Islet of Langerhans (tissue), 1 donor: ENCODE results near the gene TRIM14.
"Not testable (repeated sequence)": the region's sequence is repeated elsewhere in the genome, so short reads cannot be mapped to it uniquely, and the experiment has no call there.

Experiments used
- FAIRE-seq: peaks from one replicate; lab custom pipeline; 2011; peaks lifted over from hg19 to GRCh38; lab: Jason Lieb, UNC

TRIM14 gene

DNA sequence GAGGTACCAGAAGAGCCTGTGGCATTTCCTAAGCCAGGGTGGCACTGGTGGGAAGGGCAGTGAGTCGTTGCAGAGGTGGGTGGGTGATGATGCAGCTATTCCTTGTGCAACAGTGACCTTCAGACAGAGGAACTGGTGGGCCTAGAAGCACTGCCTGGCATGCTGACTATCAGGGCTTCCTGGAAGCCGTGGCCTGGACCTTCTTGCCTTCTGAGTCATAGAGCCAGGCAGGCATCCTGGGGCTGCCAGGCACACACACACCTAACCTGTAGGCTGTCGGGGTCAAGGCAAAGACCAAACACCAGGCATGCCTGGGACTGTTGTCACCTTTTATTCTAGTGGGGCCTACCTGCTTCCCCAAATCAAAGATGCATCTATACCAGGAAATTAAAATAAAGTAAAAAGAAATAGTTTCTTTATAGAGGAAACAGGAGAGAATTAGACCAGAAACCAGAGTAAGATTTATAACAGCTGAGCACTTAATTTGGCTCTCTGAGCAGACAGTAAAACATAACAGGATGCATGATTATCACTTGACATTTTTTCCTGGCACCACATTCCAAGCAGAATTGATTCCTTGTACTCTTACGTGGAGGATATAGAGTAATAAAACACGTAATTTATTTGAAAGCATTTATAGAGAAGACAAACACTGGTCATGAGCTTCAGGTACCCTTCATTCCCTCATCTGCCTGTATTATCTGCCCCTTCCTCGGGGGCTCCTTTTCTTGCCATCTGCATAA lies 37.4 kb downstream of the TRIM14 start:
- no peak for FAIRE-seq

DNA sequence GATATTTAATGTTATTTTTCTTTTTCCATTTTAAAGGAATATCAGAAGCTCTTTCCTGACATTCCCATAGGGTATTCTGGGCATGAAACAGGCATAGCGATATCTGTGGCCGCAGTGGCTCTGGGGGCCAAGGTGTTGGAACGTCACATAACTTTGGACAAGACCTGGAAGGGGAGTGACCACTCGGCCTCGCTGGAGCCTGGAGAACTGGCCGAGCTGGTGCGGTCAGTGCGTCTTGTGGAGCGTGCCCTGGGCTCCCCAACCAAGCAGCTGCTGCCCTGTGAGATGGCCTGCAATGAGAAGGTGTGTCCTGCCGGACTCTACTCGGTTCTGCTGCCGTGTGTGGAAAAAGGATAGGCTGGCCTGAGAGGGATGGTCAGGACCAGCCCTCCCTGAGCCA lies 38.2 kb downstream of the TRIM14 start:
- no peak for FAIRE-seq

DNA sequence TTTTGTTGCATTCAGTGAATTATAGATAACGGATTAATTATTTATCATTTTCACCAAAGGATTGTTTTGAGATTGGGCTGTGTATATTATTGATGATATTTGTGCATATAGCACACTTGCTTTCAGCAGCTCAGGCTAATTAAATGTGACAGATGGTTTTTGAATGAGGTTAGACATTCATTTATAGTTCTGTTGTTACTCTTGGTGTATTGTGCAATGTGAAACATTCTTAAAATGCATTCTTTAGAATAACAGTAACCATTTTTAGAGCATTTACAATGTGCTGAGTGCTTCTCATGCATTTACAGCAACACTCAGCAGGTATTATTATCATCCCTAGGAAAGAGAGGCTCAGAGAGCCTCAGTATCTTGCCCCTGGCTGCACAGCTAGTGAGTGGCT lies 38.7 kb downstream of the TRIM14 start:
- no peak for FAIRE-seq

DNA sequence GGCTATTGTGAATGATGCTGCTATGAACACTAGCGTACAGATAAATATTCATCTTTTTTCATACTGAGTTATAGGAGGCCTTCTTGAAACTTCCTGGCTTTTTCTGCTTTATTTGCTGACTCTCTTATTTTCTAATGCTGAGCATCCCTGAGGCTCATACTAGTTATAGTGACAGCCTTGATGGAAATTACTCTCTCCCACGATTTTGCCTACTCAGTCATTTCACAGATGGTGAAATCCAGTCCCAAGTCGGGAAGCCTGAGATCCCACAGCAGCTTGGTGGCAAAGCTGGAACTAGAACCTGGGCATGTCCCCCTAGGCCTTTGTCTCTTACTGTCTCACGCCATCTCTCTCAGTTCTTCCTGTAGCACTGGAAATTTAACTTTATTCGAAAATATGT lies 40.1 kb downstream of the TRIM14 start:
- FAIRE-seq, result no peak

DNA sequence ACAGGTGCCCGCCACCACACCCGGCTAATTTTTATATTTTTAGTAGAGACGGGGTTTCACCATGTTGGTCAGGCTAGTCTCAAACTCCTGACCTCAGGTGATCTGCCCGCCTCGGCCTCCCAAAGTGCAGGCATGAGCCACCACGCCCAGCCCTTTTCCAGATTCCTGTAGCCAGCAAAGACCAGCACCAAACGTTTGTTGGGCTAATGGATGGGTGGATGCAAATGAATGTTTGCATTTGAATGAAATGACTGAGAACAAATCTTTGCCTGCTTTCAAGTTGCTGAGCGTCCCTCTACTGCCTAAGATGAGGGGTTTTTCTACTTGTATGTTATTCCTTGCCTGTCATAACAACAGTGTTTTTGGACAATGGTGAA lies 42.5 kb downstream of the TRIM14 start:
- not testable (repeated sequence) for FAIRE-seq

DNA sequence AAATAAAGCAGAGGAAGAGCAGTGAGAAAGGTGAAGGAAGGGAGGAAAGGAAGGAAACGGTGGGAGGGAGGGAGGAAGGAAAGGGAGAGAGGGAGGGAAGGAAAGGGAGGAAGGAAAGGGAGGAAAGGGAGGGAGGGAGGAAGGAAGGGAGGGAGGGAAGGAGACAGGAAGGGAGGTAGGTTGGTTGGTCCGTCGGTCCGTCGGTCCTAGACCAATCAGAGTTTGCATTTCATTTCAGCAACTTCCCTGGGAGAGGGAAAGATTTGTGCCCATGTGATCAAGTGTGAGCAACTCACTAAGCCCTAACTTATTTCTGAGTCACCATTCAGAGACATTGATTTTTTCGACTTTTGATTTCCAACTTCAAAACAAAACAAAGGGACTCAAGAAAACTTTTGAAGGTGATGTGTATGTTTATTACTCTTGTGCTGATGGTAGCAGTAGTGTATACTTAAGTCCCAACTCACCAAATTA lies 43.7 kb downstream of the TRIM14 start:
- FAIRE-seq, result no peak

DNA sequence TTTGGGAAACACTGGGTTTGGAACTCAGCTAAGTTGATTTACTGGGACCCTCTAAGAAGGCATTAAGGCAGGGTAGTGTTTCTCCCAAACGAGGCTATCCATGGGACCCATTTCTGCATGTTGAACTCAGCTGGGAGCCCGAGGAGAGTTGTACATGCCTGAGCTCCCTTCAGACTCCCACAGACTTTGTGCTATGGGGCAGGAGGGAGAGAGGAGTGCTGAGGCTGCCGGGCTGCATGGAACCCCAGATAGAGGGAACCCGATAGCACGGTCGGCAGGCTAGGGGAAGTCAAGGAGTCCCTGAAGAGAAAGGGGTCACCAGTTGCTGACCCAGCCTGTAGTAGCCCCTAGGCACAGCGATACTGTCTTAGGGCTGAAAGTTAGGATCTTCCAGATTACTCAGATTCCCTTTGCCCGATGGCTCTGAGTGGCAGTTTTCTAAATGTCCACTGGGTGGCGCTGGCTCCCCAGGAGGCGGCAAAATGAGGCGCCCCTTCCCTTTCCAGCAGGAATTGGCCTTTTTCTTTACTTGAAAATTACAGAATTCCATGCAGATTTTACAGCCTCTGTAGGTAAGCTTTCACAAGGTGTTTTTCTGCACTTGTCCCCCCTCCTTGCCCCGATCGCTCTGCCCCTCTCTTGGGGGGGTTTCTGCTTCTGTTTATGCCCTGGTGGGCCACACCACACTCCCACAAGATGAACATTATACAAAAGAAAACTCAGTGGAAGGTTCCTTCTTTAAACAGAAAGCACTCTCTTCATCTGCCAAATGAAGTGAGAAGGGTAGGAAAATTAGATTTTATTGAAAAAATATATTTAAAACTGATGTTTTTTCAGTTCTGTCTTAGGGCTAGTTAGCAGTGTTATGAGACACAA lies 44.7 kb downstream of the TRIM14 start:
- no peak for FAIRE-seq

DNA sequence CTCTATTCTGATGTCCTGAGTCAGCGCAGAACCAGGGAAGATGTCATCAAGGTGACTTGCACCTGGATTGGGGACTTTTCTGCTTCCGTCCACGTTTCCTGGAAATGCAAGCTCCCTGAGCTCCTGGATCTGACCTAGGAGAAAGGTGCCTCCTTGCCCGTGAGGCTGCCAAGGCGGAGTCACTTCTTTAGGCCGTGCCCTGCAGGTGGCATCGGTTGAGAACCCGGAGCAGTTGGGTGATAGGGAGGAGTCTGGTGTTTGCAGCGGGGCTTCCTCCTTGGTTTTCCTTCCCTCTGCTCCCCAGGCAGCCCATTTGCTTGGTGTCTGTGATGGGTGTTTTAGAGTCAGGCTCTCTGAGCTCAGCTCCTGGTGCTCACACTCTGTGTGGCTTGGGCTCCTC lies 47.3 kb downstream of the TRIM14 start:
- no peak for FAIRE-seq

DNA sequence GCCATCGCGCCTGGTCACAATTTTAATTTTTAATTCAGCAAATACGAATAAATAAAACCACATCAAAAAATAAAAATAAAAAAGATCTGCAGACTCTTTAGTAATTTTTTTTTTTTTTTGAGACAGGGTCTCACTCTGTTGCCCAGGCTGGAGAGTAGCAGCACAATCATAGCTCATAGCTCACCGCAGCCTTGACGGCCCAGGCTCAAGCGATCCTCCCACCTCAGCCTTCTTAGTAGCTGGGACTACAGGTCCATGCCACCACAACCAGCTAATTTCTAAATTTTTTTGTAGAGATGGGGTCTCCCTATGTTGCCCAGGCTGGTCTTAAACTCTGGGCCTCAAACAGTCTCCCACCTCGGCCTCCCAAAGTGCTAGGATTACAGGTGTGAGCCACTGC lies 48.3 kb downstream of the TRIM14 start:
- no peak for FAIRE-seq

DNA sequence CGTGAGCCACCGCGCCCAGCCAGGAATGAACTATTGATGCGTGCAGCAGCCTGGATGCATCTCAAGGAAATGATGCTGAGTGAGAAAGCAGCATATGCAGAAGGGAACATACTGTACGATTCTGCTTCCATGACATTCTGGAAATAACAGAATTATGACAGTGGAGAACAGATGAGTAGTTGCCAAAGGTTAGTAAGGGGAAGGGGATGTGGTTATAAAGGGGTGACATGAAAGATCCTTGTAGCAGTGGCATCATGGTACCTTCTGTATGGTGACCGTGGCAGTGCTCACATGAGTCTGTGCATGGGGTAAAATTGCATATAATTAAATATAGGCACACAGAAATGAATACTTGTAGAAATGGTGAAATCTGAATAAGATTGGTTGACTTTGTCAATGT lies 49.5 kb downstream of the TRIM14 start:
- FAIRE-seq, result no peak

DNA sequence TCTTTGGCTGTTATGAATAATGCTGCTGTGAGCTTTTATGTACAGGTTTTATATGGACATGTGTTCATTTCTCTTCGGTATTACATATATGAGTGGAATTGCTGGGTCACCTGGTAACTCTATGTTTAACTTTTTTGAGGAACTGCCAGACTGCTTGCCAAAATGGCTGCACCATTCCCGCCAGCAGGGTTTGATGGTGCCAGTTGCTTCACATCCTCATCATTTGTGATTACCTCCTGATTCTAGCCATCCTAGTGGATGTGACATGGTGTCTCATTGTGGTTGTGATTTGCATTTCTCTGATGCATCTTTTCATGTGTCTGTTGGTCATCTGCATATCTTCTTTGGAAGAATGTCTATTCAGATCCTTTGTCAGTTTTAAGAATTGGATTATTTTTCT lies 51.8 kb downstream of the TRIM14 start:
- FAIRE-seq, result no peak

DNA sequence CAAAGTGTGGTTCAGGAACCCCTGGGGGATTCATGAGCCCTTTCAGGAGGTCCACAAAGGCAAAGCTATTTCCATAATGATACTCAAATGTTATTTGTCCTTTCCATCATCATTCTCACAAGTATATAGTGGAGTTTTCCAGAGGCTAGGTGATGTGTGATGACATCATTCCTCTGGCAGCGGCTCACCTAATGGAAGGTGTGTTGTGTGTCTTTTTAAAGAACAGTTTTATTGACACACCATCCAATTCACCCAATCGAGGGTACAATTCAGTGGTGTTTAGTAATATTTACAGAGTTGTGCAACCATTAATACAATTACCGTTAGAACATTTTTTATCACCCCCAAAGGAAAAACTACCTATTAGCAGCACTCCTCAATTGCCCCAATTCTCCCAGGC lies 52.8 kb downstream of the TRIM14 start:
- no peak for FAIRE-seq

DNA sequence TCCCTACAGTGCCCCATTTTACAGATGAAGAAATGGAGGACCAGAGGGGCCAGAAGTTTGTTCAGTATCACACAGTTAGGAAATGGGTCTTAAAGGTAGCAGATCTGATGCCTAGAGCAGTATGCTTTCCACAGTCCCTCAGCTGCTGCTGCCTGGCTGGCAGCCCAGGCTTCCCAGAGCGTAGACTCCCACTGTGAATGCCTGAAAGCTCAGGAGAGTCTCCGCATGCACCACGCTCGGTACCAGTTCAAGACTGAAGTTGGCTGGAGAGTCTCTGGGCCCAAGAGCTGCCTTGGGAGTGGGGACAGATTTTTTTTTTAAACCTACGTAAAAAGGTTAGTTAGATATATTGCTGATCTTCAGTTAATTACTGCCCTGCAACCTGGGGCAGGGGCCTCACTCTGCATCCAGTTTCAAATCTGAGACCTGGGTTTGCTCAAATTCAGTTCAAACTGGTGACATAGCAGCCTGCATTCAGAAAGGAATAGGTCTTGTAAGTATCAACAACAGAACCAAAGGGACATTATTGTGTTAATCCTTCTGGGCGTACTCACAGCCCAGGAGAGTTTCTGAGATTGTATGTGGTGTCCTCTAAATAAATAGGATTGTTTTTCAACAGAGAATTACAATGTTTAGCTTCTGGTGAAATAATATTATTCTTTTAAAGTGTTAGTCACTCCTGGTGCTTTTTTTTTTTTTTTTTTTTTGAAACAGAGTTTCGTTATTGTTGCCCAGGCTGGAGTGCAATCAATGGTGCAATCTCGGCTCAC lies 54.2 kb downstream of the TRIM14 start:
- FAIRE-seq, result no peak

DNA sequence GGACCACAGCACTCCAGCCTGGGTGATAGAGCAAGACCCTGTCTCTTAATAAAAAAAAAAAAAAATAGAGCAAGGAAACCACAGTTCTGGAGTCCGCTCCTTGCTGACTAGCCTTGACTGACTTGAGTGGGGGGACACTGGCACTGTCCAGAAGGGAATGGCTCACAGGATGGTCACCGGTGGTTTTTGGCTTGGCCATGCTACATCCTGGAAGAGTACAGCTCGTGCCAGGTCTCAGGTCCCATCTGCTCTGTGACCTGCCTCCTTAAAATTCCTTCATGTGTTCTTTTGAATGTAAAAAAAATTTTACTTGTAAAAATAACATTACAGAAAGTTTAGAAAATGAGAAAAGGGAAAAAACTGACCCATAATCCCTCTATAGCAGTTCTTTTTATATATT lies 56.9 kb downstream of the TRIM14 start:
- FAIRE-seq, result no peak

DNA sequence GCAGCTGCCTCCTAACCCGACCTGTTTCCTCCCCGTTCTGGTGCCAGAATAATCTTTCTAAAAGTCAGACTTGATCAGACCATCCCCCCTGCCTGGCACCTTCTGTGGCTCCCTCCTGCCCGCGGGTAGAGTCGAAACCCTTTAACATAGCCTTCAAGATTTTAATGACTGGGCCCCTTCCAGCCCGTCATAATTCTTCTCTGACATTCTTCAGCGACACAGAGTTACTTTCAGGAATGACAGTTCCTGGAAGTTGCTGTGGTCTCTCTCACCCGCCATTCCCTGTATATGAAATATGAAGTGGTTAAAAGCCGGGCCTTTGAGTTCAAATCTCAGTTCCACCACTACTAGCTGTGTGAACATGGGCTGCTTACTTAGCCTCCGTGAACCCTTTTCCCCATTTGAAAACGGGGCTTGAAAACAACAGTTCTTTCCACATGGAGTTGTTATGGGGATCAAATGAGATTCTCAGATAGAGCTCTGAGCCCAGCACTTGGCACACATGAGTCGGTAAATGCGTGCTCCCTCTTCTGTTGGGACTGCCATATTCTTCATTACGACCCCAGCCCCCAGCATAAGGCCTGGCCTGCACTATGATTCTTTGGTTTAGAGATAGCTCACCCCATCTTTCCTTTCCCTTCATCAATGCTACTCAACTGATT lies 61.8 kb downstream of the TRIM14 start:
- FAIRE-seq, result no peak

DNA sequence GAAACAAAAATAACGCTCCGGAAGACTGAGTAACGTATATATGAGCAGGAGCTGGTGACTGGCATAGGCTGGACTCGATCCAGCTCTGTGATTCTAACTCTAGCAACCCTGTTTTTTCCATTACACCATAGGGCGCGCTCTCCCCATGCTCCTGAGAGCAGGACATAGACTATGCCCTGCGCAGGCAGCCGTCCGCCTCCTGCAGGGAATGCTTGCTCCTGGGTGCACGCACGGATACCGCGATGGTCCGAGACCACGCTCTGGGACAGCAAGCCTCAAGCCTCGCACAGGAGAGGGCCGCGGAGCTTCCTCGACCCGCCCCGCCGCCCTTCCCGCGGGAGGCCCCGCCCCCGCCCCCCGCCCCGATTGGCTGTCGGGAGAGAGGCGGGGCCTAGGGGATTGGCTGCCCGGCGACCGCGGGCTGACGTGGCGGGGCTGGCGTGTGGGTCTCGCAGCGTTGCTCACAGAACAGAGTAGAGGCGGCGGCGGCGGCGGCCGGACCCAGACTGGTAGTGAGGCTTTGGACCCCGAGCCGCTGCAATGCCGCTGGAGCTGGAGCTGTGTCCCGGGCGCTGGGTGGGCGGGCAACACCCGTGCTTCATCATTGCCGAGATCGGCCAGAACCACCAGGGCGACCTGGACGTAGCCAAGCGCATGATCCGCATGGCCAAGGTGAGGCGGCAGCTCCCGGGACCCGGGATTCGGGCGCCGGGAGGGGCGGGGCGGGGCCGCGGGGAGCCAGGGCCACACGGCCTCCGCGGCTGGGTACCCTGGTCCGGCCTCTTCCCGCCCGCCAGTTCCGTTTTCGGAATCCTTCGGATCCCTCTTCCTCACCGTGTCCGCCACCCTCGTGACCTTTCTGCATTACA lies 62.5 kb downstream of the TRIM14 start, which contains the start of gene NANS:
Gene NANS, plus strand, starts transcription at position 464 of the 869 bp plus-strand sequence. Its CDS starts 77 bp downstream, at position 541.
- no peak for FAIRE-seq

DNA sequence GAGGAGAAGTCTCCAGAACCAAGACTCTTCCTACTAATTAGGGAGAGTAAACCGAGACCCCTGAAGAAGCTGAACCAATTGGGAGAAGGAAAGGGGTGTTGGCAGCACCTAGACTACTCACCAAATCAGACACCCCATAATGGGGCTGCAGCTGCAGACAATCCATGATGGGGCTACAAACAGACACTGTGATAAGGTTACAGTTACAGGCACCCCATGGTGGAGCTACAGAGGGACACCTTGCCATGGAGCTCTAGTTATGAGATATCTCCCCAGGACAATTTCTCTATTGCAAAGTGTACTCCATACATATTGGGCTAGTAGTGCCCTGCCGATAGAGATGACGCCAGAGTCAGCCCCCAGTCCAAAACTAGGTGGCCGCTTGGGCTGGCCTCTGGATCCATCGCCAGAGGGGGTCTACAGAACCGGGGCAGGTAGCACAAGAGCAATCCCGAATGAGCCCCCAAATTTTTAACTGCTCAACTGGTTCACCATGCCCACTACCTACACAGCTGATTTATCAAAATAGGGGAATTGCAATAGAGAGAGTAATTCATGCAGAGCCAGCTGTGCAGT lies 64.6 kb downstream of the TRIM14 start:
- FAIRE-seq, result no peak

DNA sequence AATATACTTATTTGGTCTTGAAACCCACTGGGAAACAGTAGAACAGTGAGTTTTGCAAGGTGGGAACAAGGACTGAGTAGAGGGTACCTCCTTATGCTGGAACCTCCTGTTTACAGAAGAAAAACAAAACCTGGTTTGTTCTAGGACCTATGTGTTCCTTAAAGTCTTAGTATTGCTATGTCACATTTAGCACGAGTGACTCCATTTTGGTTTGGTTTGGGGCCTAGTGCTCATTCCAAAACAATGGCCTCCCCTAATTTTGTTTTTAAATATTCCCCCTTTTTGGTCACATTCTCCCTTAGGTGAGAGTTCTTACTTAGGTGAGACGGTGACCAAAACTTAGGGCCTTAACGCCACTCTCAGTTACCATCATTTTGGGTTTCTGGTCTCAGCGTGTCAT lies 68.7 kb downstream of the TRIM14 start:
- no peak for FAIRE-seq

DNA sequence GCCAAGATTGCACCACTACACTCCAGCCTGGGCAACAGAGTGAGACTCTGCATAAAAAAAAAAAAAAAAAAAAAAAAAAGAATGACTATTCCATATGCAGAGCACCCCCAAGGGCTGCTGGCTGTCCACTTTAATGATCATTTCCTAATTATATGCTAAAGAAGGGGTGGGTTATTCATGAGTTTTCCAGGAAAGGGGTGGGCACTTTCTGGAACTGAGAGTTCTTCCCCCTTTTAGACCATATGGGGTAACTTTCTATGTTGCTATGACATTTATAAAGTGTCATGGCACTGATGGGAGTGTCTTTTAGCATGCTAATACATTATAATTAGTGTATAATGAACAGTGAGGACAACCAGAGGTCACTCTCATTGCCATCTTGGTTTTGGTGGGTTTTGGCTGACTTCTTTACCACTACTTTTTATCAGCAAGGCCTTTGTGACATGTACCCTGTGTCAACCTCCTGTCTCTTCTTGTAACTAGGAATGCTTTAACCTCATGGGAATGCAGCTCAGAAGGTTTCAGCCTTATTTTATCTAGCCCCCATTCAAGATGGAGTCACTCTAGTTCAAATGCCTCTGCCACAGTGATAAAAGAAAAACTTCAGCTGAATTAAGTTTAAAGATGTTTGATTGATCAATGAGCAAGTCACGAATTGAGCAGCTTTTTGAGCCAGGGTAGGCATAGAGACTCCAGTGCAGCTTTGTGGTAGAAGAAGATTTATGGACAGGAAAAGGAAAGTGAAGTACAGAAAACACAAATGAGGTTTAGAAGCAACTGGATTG lies 69.5 kb downstream of the TRIM14 start:
- no peak for FAIRE-seq

DNA sequence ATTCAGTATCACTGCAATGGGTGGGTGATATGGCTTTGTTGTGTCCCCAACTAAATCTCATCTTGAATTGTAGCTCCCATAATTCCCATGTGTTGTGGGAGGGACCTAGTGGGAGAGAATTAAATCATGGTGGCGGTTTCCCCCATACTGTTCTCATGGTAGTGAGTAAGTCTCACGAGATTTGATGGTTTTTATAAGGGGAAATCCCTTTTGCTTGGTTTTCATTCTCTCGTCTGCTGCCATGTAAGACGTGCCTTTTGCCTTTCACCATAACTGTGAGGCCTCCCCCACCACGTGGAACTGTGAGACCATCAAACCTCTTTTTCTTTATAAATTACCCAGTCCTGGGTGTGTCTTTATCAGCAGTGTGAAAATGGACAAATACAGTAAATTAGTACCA lies 72.0 kb downstream of the TRIM14 start:
- no peak for FAIRE-seq
